G401.6 (cell line): ENCODE data around the gene POP4.

Experiments
- FAIRE-seq: peaks from 2 replicates; lab custom pipeline; 2012; peaks lifted over from hg19 to GRCh38; lab: Jason Lieb, UNC

Gene POP4

GRCh38 chr19:29576761-29577648 is 29.1 kb upstream of the POP4 start:
- FAIRE-seq = no peak

- FAIRE-seq = no peak
Measured at GRCh38 chr19:29577649-29577963, 28.5 kb upstream of the POP4 start.

- FAIRE-seq = no peak
Measured at GRCh38 chr19:29578349-29578748, 27.7 kb upstream of the POP4 start.

GRCh38 chr19:29579308-29579910 is 26.7 kb upstream of the POP4 start:
- FAIRE-seq = no peak

GRCh38 chr19:29581398-29581797 is 24.7 kb upstream of the POP4 start:
- FAIRE-seq = no peak

GRCh38 chr19:29583196-29583999 is 22.7 kb upstream of the POP4 start:
- no peak for FAIRE-seq

- no peak for FAIRE-seq
Measured at GRCh38 chr19:29586401-29586800, 19.7 kb upstream of the POP4 start.

- no peak for FAIRE-seq
Measured at GRCh38 chr19:29587059-29587458, 19.0 kb upstream of the POP4 start.

- FAIRE-seq = no peak
Measured at GRCh38 chr19:29587518-29587986, 18.5 kb upstream of the POP4 start.

GRCh38 chr19:29588095-29588494 is 18.0 kb upstream of the POP4 start:
- FAIRE-seq = no peak

GRCh38 chr19:29590278-29590677 is 15.8 kb upstream of the POP4 start:
- FAIRE-seq = no peak

GRCh38 chr19:29591670-29592069 is 14.4 kb upstream of the POP4 start:
- FAIRE-seq = no peak

- no peak for FAIRE-seq
Measured at GRCh38 chr19:29593869-29594268, 12.2 kb upstream of the POP4 start.

- no peak for FAIRE-seq
Measured at GRCh38 chr19:29596080-29596727, 9.9 kb upstream of the POP4 start.

GRCh38 chr19:29596885-29597525 is 9.1 kb upstream of the POP4 start:
- no peak for FAIRE-seq

GRCh38 chr19:29598036-29598435 is 8.0 kb upstream of the POP4 start:
- FAIRE-seq = no peak

GRCh38 chr19:29598496-29598895 is 7.6 kb upstream of the POP4 start:
- no peak for FAIRE-seq

- no peak for FAIRE-seq
Measured at GRCh38 chr19:29603308-29603707, 2.8 kb upstream of the POP4 start.

- no peak for FAIRE-seq
Measured at GRCh38 chr19:29606420-29606747, 301 bp downstream of the POP4 start.

GRCh38 chr19:29609636-29610035 is 3.6 kb downstream of the POP4 start:
- FAIRE-seq = no peak

GRCh38 chr19:29610213-29610573 is 4.1 kb downstream of the POP4 start:
- FAIRE-seq = no peak

GRCh38 chr19:29610574-29611271 is 4.6 kb downstream of the POP4 start:
- peak; percentile 87 for FAIRE-seq
